ENCODE results near the gene PAFAH1B1.

The PAFAH1B1 gene

DNA sequence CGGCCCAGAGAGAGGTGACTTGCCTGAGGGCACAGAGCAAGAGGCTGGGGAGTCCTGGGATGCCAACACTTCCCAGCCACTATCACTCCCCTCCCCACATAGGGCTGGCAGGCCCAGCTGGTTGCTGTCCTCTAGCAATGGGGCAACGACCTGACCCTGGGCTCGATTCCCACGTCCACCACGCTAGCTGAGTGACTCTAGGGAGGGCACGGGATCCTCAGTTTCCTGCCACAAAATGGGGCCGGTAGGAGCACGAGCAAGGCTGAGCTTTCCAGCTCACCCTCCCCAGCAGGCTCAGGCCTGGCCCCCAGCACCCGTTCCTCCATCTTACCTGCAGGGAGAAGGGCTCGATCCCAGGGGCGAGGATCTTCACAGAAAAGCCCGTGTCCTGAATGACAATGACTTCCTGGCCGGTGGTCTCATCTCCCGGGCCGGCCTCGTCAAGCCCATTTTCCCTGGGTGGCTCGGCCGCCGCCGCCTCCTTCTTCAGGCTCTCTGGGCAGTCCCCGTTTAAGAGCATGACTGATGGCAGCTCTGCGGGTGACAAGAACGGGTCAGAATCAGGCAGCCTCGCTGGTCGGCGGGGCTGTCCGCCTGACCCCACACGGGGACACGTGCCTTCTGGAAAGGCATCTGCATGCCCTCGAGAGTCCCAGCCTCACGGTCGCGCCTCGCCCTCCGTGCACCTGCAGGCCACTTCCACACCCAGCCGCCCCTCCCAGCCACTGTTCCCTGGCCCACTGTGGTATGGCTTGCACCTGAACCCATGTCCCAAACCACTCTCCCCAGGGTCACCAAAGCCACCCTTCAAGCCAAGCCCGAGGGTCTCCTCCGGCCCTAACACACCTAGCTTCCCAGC, 110.8 kb downstream of the PAFAH1B1 start:
- no peak for DNase-seq

DNA sequence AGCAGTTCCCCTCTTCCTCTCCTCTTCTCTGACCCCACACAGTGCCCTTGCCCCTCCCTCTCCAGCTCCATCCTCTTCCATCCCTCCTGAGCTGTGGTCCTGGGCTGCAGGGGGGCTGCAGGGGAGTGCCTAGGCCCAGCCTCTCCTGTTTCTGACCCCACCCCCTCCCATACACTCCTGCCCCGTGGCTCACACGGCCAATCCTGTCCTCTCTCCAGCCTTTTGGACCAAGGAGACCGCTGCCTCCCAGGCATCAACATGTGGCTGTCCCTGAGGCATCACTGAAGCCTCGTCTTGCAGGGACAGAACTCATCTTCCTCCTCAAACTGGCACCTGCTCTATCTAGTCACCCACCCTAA, 111.4 kb downstream of the PAFAH1B1 start:
- no peak for DNase-seq

GRCh38 chr17:2705263-2705662, 111.8 kb downstream of the PAFAH1B1 start:
- DNase-seq = no peak

DNA sequence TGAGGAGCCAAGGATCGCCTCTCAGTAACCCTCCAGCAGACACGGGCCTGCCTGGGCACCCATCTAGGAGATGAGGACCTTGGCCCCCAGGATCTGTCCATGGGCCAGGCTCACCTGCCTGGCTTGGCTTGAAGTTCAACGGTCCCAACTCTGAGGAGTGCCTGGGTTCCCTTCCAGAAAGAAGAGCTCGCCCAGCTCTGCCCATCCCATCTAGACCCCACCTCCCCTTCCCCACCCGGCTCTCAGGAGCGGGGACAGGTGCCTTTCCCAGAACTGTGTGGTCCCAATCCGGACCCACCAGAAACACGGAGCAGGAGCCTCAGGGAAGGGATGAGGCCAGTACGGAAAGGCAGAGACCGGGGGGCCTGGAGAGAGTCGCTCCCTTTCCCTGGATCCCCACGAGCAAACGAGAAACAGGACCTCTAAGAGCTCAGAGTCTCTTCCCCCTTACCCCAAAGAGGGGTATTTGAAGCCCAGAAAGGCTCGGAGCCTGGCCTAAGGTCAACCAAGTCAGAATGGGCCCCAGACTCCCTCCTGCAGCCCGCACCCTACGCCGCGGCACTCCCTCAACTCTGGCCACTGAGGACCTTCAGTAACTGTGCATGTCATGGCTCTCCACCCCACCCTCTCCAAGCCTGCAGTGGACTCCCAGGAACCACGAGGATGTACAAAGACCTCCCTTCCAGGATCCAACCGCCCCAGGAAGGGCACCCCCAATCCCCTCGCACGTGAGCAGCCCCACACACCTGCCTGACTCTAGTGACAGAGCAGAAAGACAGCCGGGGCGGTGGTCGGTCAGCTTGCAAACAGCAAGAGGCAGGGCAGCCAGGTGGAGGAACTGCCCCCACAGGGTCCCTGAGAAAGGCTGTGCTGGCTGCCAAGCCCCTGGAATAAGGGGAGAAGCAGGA, 112.7 kb downstream of the PAFAH1B1 start:
- no peak for DNase-seq

DNA sequence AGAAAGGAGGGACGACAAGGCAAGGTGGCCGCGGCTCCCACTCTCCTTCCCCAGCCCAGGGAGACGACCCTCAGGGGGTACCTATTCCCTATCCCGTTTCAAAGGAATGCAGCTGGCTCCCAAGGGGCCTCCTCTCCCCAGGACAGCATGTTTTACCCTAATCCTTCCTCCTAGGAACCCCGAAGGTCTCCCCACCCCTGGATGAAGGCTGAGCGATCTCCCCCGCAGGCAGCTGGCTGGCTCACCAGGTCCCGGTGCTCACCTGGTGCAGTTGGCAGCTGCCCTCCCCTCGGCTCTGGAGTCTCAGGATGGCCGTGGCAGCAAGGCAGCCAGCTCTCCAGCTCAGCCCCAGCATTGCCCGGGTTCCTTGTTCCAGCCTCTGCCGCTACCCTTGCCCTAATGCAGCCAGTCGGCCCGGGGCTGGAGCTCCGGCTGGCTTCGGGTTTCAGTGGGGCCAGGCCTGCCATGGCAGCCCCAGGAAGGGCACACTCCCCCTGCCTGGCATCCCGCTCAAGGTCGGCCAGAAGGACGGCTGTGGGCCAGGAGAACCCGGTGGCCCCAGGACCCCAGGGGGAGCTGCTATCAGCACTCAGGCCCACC, 113.6 kb downstream of the PAFAH1B1 start:
- no peak for DNase-seq

GRCh38 chr17:2707721-2708584, 114.5 kb downstream of the PAFAH1B1 start:
- no peak for DNase-seq

DNA sequence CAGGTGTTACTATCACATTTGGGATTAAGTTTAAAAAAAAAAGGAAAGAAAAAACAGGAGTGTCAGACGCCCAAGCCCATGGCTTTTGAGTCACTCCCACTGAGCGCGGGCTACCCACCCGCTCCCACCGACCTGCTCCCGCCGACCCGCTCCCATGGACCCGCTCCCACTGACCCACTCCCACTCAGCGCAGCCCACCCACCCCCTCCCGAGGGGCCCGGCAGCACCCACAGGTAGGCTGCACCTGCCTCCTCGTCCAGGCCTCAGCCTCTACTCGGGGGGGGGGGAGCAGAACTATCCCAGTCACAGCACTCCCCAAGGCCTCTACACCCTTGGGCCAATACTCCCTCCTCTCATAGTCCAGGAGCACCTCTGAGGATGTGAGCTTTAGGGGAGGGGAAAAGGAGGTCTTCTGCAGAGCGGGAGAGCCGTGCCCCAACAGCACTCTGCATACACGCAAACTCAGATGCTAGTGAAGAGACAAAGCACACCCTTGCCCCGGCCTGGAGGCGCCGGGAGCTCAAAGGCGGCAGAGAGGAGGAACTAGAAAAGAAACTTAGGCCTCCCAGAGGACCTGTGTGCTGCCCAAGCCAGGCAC, 115.2 kb downstream of the PAFAH1B1 start:
- DNase-seq = no peak

DNA sequence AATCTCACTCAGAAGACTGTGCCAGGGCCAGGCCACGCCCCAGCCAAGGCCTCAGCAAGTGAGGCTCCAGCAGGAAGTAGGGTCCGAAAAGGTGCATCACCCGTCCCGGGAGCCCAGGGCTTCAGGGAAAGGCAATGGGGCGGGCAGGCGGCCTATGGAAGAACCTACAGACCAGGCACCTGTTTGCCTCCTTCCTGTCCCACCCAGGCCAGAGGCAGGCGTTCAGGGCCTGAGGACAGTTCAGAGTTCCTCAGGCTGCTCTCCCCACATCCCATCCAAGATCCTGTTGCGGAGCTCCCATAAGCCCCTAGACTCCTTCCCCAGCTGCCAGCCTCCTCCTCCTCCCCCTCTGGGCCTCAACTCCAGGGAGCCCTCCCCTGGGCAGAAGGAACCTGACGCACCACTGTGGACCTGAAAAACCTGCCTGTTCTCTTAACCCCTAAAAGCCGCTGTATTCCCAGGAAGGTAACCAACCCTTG, 115.8 kb downstream of the PAFAH1B1 start:
- no peak for DNase-seq

DNA sequence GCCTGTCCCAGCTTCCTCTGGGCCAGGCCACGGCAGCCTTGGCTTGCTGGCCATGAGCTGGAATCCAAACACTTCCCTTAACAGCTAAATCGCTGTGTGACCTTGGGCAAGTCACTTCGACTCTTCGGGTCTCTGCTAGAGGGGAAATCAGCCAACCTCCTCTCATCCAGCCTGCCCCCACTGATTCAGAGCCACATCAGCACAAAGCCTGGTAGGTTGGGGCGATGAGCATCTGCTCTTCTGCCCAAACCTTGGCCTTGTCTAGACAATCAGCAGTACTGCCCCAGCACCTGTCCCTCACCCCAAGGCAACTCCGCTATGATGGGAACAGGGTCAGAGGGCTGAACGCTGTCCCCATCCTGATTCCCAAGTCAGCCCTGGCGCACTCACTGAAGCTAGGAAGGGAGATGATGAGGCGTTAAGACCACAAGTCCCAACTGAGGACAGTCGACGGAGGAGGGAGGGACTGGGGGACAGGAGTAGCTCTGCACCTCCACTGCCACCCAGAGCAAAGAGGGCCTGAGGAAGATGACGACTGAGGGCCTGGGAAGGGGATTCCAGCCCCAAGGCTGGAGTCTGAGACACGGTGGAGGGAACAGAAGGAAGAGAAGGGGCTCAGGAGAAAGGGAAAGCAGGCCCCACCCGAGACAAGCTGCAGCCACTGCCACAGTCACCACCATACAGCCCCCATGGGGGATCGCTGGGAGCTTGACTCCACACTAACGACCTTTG, 116.8 kb downstream of the PAFAH1B1 start:
- no peak for DNase-seq

DNA sequence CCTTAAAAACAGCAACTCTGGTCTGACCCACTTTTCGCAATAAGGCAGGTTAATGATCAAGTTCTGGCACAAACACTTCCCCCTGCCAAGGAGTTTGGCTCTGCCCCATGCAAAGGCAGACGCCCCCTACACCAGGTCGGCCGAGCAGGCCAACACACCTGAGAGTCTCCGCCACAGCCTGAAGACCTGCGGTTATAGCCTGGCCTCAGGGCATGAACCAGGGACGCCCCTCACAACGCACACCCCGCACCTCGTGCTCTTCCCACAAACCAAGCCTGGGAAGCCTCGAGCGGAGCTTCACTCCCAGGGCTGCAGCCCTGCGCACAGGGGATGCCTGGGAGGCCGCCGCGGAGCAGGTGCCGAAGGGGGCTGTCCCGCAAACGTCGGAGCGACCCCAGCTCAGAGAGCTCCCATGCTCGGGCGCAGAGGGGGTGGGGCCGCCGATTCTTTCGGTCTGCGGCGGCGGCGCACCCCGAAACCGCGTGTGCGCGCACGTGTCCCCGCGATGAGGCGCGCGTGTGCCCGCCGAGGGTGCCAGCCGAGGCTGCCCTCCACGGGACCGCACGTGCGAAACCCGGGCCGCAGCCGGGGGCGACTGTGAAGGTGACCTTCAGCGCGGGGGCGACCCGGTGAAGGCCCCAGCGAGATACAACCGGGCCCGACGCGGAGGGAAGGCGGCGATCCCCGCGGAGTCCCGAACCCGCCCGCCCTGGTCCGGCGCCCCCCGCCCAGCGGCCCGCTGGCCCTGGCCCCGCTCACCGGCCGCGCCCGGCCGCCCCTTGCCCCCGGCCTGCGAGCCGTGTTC, 117.6 kb downstream of the PAFAH1B1 start:
- DNase-seq = no peak

GRCh38 chr17:2711608-2712299, 118.3 kb downstream of the PAFAH1B1 start, which contains the start of gene CLUH:
Gene CLUH, minus strand, starts transcription at chr17:2711764. Its CDS starts 103 bp downstream, at chr17:2711661.
- peak; percentile 95 for DNase-seq

GRCh38 chr17:2712300-2713043, 119.0 kb downstream of the PAFAH1B1 start:
- DNase-seq = no peak

DNA sequence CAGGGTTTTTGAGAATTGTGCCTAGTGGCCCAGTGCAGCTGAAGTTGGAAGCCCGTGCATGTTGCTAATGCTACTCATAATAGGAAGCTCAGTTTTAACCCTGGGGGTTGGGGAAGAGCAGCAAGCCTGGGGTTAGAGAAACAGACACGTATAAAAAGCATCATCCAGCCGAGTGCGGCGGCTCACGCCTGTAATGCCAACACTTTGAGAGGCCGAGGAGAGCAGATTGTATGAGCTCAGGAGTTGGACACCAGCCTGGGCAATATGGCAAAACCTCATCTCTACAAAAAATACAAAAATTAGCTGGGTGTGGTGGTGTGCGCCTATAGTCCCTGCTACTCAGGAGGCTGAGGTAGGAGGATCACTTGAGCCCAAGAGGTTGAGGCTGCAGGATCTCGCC, 120.4 kb downstream of the PAFAH1B1 start:
- no peak for DNase-seq

DNA sequence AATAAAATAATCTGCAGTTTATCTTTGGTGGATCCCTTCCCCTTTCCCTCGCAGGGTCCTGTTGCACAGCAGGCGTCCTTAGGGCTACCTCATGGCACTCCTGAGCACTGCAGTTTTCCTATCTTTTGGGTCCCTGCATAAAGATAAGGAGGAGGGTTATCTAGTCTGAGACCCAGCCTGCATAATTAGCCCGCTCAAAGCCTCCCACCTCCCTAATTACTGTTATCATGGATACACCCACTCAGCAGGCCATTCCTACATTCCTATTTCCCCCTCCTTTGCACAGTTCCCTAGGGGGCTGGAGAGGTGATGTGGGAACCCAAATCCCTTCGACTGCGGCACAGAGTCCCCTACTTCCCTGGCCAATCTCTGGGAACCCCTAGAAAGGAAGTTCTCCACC, 123.2 kb downstream of the PAFAH1B1 start:
- DNase-seq = no peak

DNA sequence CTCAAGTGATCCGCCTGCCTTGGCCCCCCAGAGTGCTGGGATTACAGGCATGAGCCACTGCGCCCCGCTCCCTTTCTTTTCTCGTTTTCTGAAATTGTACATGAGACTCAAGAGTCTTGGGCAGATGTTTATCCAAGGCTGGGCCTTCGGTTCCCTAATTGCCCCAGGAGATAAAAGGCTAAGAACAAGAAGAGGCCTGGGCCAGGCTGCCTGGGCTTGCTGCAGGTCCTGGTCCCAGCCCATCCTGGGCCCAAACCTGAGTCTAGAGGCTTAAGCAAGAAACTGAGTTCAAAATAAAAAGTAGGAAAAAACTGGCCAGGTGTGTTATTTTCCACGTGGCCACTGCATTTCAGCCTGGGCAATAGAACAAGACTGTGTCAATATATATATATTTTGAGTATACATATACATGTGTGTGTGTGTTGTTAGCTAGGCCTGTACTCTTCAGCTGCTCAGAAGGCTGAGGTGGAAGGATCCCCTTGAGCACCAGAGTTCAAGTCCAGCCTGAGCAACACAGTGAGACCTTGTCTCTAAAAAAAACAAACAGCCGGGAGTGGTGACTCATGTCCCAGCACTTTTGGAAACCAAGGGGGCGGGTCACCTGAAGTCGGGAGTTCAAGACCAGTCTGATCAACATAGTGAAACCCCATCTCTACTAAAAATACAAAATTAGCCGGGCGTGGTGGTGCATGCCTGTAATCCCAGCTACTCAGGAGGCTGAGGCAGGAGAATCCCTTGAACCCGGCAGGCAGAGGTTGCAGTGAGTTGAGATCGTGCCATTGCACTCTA, 124.9 kb downstream of the PAFAH1B1 start:
- no peak for DNase-seq

DNA sequence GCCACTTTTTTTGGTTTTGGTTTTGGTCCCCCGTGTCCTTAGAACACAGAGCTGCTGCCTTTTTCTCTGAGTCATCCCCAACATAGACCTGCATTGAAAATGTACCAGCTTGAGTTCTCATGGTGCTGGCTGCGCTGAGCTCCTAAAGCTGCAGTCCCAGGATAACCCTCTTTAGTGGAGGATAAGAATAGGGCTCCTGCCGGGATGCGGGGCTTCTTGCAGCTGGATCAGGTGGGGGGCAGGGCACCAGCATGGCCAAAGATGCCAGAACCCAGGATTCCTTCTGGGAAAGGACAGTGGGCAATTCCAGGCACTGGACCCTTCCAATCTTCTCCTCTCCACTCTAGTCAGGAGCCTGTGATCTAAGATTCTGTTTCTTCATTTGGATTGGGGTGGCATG, 126.4 kb downstream of the PAFAH1B1 start:
- DNase-seq = no peak

- no peak for DNase-seq
These were observed 128.1 kb downstream of the PAFAH1B1 start for GRCh38 chr17:2721603-2722002.

GRCh38 chr17:2722611-2723010, 129.2 kb downstream of the PAFAH1B1 start:
- no peak for DNase-seq

All from CD4-positive, alpha-beta T cell treated with Interleukin-15 for 1 hour (primary cell).